H9 (cell line): ENCODE measurements around the gene ST6GALNAC6. TPM values are rescaled to one million over a fixed set of nuclear protein-coding genes. Genes with fewer than 3 reads are reported as not detected.
A peak's percentile ranks its signal among the peaks of the same experiment; 100 is the strongest.

Experiments used
- DNase-seq: peaks from one replicate; pipeline ENCODE4 v3.0.0-alpha.2; 2017
- H2AFZ ChIP-seq: one replicate; pipeline ENCODE4 v1.6.1; 2013; ENCODE audit warnings: mild to moderate bottlenecking, low read length, control low read depth, moderate library complexity
- H2AK5ac ChIP-seq: 2 replicates; pipeline ENCODE4 v1.6.1; 2013; ENCODE audit warnings: low read length, control low read depth, mixed read lengths; ENCODE audit not compliant: insufficient read length
- H2BK120ac ChIP-seq: one replicate; pipeline ENCODE4 v1.6.1; 2013; ENCODE audit warnings: low read depth, mild to moderate bottlenecking, low read length, control low read depth, inconsistent platforms; ENCODE audit not compliant: poor library complexity, severe bottlenecking
- H2BK12ac ChIP-seq: 2 replicates; pipeline ENCODE4 v1.6.1; 2013; ENCODE audit warnings: low read length, control low read depth, mixed read lengths, low read depth; ENCODE audit not compliant: insufficient read length
- H2BK15ac ChIP-seq: 2 replicates; pipeline ENCODE4 v1.6.1; 2013; ENCODE audit warnings: low read depth, low read length, control low read depth
- H2BK20ac ChIP-seq: one replicate; pipeline ENCODE4 v1.6.1; 2013; ENCODE audit warnings: low read depth, mild to moderate bottlenecking, low read length, control low read depth, inconsistent platforms; ENCODE audit not compliant: poor library complexity, severe bottlenecking
- H2BK5ac ChIP-seq: 2 replicates; pipeline ENCODE4 v1.6.1; 2013; ENCODE audit warnings: low read length, control low read depth, mixed read lengths; ENCODE audit not compliant: insufficient read length
- H3K14ac ChIP-seq: 2 replicates; pipeline ENCODE4 v1.6.1; 2013; ENCODE audit warnings: low read length, control low read depth; ENCODE audit not compliant: insufficient read depth
- H3K18ac ChIP-seq: 2 replicates; pipeline ENCODE4 v1.6.1; 2013; ENCODE audit warnings: low read depth, mild to moderate bottlenecking, mixed read lengths, low read length, control low read depth; ENCODE audit not compliant: insufficient read length
- H3K23ac ChIP-seq: 2 replicates; pipeline ENCODE4 v1.6.1; 2013; ENCODE audit warnings: low read length, control low read depth, mixed read lengths, low read depth; ENCODE audit not compliant: insufficient read length
- H3K23me2 ChIP-seq: 2 replicates; pipeline ENCODE4 v1.6.1; 2013; ENCODE audit warnings: low read depth, mild to moderate bottlenecking, mixed read lengths, low read length, control low read depth; ENCODE audit not compliant: insufficient read length, poor library complexity, severe bottlenecking
- H3K27ac ChIP-seq: 2 replicates; pipeline ENCODE4 v1.5.1; 2013; ENCODE audit warnings: low read length, control low read depth, mixed read lengths, low read depth; ENCODE audit not compliant: insufficient read length
- H3K27me3 ChIP-seq: 2 replicates; pipeline ENCODE4 v1.6.1; 2013; ENCODE audit warnings: low read length, control low read depth, inconsistent platforms; ENCODE audit not compliant: insufficient read depth
- H3K4ac ChIP-seq: 2 replicates; pipeline ENCODE4 v1.6.1; 2013; ENCODE audit warnings: low read depth, mild to moderate bottlenecking, control low read depth, inconsistent platforms, low read length, moderate library complexity
- H3K4me1 ChIP-seq: 2 replicates; pipeline ENCODE4 v1.6.1; 2013; ENCODE audit warnings: low read length, control low read depth, inconsistent platforms; ENCODE audit not compliant: insufficient read depth
- H3K4me2 ChIP-seq: 2 replicates; pipeline ENCODE4 v1.6.1; 2013; ENCODE audit warnings: low read length, control low read depth, mixed read lengths; ENCODE audit not compliant: insufficient read length, insufficient read depth
- H3K56ac ChIP-seq: 2 replicates; pipeline ENCODE4 v1.6.1; 2013; ENCODE audit warnings: low read depth, mild to moderate bottlenecking, mixed read lengths, low read length, control low read depth; ENCODE audit not compliant: insufficient read length
- H3K79me1 ChIP-seq: 2 replicates; pipeline ENCODE4 v1.6.1; 2013; ENCODE audit warnings: low read depth, mild to moderate bottlenecking, moderate library complexity, low read length, control low read depth, inconsistent platforms; ENCODE audit not compliant: insufficient read depth, poor library complexity, severe bottlenecking
- H3K79me2 ChIP-seq: 2 replicates; pipeline ENCODE4 v1.6.1; 2013; ENCODE audit warnings: low read length, control low read depth, inconsistent platforms; ENCODE audit not compliant: insufficient read depth
- H3K9ac ChIP-seq: 2 replicates; pipeline ENCODE4 v1.6.1; 2013; ENCODE audit warnings: low read length, control low read depth, mixed read lengths; ENCODE audit not compliant: insufficient read length; ENCODE audit errors: extremely low read depth
- H3K9me3 ChIP-seq: one replicate; pipeline ENCODE4 v1.6.1; 2013; ENCODE audit warnings: low read depth, low read length, inconsistent platforms; ENCODE audit not compliant: control insufficient read depth
- H3T11ph ChIP-seq: one replicate; pipeline ENCODE4 v1.6.1; 2013; ENCODE audit warnings: mild to moderate bottlenecking, low read length, control low read depth, inconsistent platforms
- H4K20me1 ChIP-seq: one replicate; pipeline ENCODE4 v1.6.1; 2013; ENCODE audit not compliant: control insufficient read depth, insufficient read length, insufficient read depth
- H4K5ac ChIP-seq: 2 replicates; pipeline ENCODE4 v1.6.1; 2013; ENCODE audit warnings: low read depth, mild to moderate bottlenecking, mixed read lengths, low read length, control low read depth; ENCODE audit not compliant: insufficient read length
- H4K8ac ChIP-seq: replicated peaks from 2 replicates; pipeline ENCODE4 v1.6.1; 2013; ENCODE audit warnings: low read length, control low read depth, mixed read lengths, low read depth; ENCODE audit not compliant: insufficient read length
- H4K91ac ChIP-seq: 2 replicates; pipeline ENCODE4 v1.6.1; 2013; ENCODE audit warnings: low read depth, mild to moderate bottlenecking, moderate library complexity, mixed read lengths, low read length, control low read depth; ENCODE audit not compliant: insufficient read length
- H3K27ac Mint-ChIP-seq, 3 experiments: 2 replicates in 2 of 3; 3 replicates in 1 of 3; pipeline ENCODE4 v1.8.0; 2020 to 2021; ENCODE audit warnings: mixed read lengths in 3 of 3, mild to moderate bottlenecking in 1 of 3, moderate library complexity in 1 of 3
- H3K27me3 Mint-ChIP-seq: 2 replicates; pipeline ENCODE4 v1.8.0; 2021; ENCODE audit warnings: low read depth, mild to moderate bottlenecking, moderate library complexity, mixed read lengths
- H3K36me3 Mint-ChIP-seq, 3 experiments: 2 replicates in 2 of 3; 3 replicates in 1 of 3; pipeline ENCODE4 v1.8.0; 2020 to 2021; ENCODE audit warnings: low read depth in 3 of 3, mixed read lengths in 3 of 3; ENCODE audit not compliant: insufficient read depth in 1 of 3
- H3K4me1 Mint-ChIP-seq, 2 experiments: 2 replicates each; pipeline ENCODE4 v1.8.0; 2020; ENCODE audit warnings: mixed read lengths in 2 of 2
- H3K4me3 Mint-ChIP-seq, 2 experiments: 2 replicates in 1 of 2; 3 replicates in 1 of 2; pipeline ENCODE4 v1.8.0; 2020 to 2021; ENCODE audit warnings: mild to moderate bottlenecking in 2 of 2, mixed read lengths in 2 of 2, moderate library complexity in 1 of 2
- H3K9me3 Mint-ChIP-seq, 2 experiments: 2 replicates in 1 of 2; 3 replicates in 1 of 2; pipeline ENCODE4 v1.8.0; 2020; ENCODE audit warnings: mild to moderate bottlenecking in 2 of 2, mixed read lengths in 2 of 2, moderate library complexity in 1 of 2
- CTCF ChIP-seq: fragments of 200-600 bp; sonication (generic); conservative IDR thresholded peaks from 3 replicates; pipeline ENCODE4 v1.8.0; 2021; ENCODE audit warnings: antibody characterized with exemption, mild to moderate bottlenecking
- WGBS: extraction: QIAGEN DNeasy Blood & Tissue Kit; methylation state at CpG from one replicate; pipeline ENCODE4 v1.1.7; 2013; ENCODE audit warnings: missing lambda C conversion rate, low lambda C conversion rate, mixed read lengths; ENCODE audit not compliant: insufficient read length; ENCODE audit errors: extremely low coverage; 5-methylcytosine and 5-hydroxymethylcytosine counted together
- total RNA-seq: library from RNA; stranded (reverse); gene quantifications from 2 replicates; pipeline ENCODE4 v1.2.1, GENCODE V29; 2021

The ST6GALNAC6 gene
- total RNA-seq, 1 experiment from 2014 or later, result 29.8 TPM

DNA sequence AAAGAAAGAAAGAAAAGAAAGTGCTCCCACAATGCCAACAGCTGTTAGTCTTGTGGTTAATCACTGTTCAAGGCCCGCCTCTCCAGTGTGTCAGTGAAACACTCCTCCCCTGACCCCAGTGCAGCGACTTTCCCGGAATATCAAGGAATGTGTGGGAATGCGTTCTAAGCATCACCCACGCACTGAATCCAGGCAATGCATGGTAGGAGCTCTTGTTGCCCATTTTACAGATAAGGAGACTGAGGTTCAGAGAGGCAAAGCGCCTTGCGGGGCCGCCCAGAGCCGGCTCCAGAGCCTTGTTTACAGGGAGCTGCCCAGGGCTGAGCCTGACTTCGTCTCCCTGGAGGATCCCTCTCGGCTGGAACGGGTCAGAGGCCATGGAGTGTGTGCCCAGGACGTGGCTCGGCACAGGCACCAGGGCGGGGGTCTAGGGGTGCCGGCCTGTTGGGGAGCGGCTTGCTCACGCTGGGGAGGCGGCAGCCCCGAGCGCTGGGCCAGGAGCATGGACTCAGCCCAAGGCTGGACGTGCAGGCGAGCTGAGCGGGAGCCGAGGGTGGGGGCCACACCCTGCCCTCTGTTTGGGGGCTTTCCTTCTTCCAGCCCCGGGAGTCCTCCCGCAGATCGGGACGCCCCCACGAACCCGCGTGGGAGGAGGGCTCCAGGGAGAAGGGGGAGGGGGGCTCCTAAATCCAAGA is 823 bp downstream of the ST6GALNAC6 start:
- Histone ChIP-seq H2BK12ac (no peak overlapping the region), H3K4me2 (peak overlapping the region; percentile 64), H3T11ph (no peak overlapping the region), H3K23ac (no peak overlapping the region), H4K91ac (no peak overlapping the region), H2AK5ac (no peak overlapping the region), H3K18ac (peak overlapping the region; percentile 87), H2BK20ac (no peak overlapping the region), H4K20me1 (no peaks in the 10 kb centered on the region), H3K4me1 (peaks cover 3% of the 10 kb centered on the region; the same call in 1 of the 2 replicates), H3K27me3 (no peaks in the 10 kb centered on the region), H3K79me1 (no peaks in the 10 kb centered on the region), H4K8ac (no peak overlapping the region), H3K23me2 (peaks cover 4% of the 10 kb centered on the region), H2AFZ (no peak overlapping the region), H3K4ac (no peak overlapping the region), H3K79me2 (no peaks in the 10 kb centered on the region), H4K5ac (no peak overlapping the region), H3K56ac (no peak overlapping the region), H3K9ac (peak overlapping the region; percentile 66), H3K9me3 (no peaks in the 10 kb centered on the region), H3K14ac (peak overlapping the region; percentile 80), H3K27ac (no peak overlapping the region), H2BK5ac (no peak overlapping the region), H2BK15ac (no peak overlapping the region; the same call in 1 of the 2 replicates), H2BK120ac (no peak overlapping the region)
- H3K27me3 Mint-ChIP-seq, result no peaks in the 10 kb centered on the region
- peak overlapping the region; percentile 81 to 91 for H3K4me3 Mint-ChIP-seq
- peaks cover 15 to 33% of the 10 kb centered on the region in 2 experiments for H3K4me1 Mint-ChIP-seq
- TF ChIP-seq CTCF, result no peak
- WGBS, result no CpG with 5 or more reads among the region's 32 CpGs
- H3K9me3 Mint-ChIP-seq, result 0 out of 5 replicates have a peak, but pooled peaks cover 0 to 2% of the 10 kb centered on the region in 2 experiments
- peak overlapping the region in 2 of 3 experiments; percentile 68 to 91; a peak in 3 of 7 replicates for H3K27ac Mint-ChIP-seq
- peak; percentile 41 for DNase-seq
- H3K36me3 Mint-ChIP-seq, result peaks cover 25 to 33% (median 29%) of the 10 kb centered on the region in 3 experiments
